H1 (cell line): ENCODE data around the gene SPATS2.

Source experiments
- ATF2 ChIP-seq: IDR thresholded peaks from 2 replicates; pipeline ENCODE4 v1.6.1; 2012; ENCODE audit warnings: low read length, inconsistent platforms
- EGR1 ChIP-seq: IDR thresholded peaks from 2 replicates; pipeline ENCODE4 v1.6.1; 2011; ENCODE audit warnings: low read depth, low read length, borderline replicate concordance
- EZH2 ChIP-seq: fragments of 200-600 bp; sonication (generic); IDR thresholded peaks from 2 replicates; pipeline ENCODE4 v1.7.1; 2012; ENCODE audit warnings: low read depth, mild to moderate bottlenecking, moderate library complexity, low read length, inconsistent platforms; ENCODE audit not compliant: severe bottlenecking
- GABPA ChIP-seq: IDR thresholded peaks from 2 replicates; pipeline ENCODE4 v1.6.1; 2011; ENCODE audit warnings: mild to moderate bottlenecking, low read length, moderate library complexity, borderline replicate concordance; ENCODE audit not compliant: insufficient read depth
- JUN ChIP-seq: IDR thresholded peaks from 2 replicates; pipeline ENCODE4 v1.6.1; 2011; ENCODE audit warnings: low read depth, mild to moderate bottlenecking, improper control_type of control experiment, low read length
- JUND ChIP-seq: IDR thresholded peaks from 2 replicates; pipeline ENCODE4 v1.6.1; 2011; ENCODE audit warnings: mild to moderate bottlenecking, improper control_type of control experiment, low read length
- PHF8 ChIP-seq: fragments of 200-600 bp; sonication (generic); conservative IDR thresholded peaks from 2 replicates; pipeline ENCODE4 v1.7.1; 2012; ENCODE audit warnings: low read depth, mild to moderate bottlenecking, inconsistent platforms, low read length, moderate library complexity
- POLR2A ChIP-seq, 2 experiments: IDR thresholded peaks; 1 replicate in 1 of 2; 2 replicates in 1 of 2; pipeline ENCODE4 v1.6.1; 2011; ENCODE audit warnings: low read depth in 2 of 2, low read length in 2 of 2, mild to moderate bottlenecking in 2 of 2; ENCODE audit errors: control extremely low read depth in 1 of 2
- POLR2AphosphoS5 ChIP-seq: IDR thresholded peaks from 2 replicates; pipeline ENCODE4 v1.6.1; 2011; ENCODE audit warnings: low read depth, low read length
- TCF12 ChIP-seq: IDR thresholded peaks from 2 replicates; pipeline ENCODE4 v1.6.1; 2011; ENCODE audit warnings: low read depth, mild to moderate bottlenecking, low read length
- TEAD4 ChIP-seq: IDR thresholded peaks from 2 replicates; pipeline ENCODE4 v1.6.1; 2012; ENCODE audit warnings: low read depth, low read length, inconsistent platforms, mixed read lengths
- TF ChIP-seq, protein P1 (sequence below), 3 experiments: IDR thresholded peaks; 1 replicate in 2 of 3; 2 replicates in 1 of 3; pipeline versions ENCODE4 v1.5.1 to v1.6.1; 2011; ENCODE audit warnings: low read length in 3 of 3, mild to moderate bottlenecking in 3 of 3, inconsistent platforms in 2 of 3, low read depth in 1 of 3, moderate library complexity in 1 of 3; ENCODE audit not compliant: insufficient read depth in 1 of 3; ENCODE audit errors: control extremely low read depth in 1 of 3

- TF ChIP-seq ATF2: no peak
- TF ChIP-seq EZH2: no peak
- no peak for TF ChIP-seq EGR1
- no peak for TF ChIP-seq TCF12
- TF ChIP-seq POLR2AphosphoS5: no peak
- no peak for TF ChIP-seq TEAD4
- TF ChIP-seq, protein P1, sequence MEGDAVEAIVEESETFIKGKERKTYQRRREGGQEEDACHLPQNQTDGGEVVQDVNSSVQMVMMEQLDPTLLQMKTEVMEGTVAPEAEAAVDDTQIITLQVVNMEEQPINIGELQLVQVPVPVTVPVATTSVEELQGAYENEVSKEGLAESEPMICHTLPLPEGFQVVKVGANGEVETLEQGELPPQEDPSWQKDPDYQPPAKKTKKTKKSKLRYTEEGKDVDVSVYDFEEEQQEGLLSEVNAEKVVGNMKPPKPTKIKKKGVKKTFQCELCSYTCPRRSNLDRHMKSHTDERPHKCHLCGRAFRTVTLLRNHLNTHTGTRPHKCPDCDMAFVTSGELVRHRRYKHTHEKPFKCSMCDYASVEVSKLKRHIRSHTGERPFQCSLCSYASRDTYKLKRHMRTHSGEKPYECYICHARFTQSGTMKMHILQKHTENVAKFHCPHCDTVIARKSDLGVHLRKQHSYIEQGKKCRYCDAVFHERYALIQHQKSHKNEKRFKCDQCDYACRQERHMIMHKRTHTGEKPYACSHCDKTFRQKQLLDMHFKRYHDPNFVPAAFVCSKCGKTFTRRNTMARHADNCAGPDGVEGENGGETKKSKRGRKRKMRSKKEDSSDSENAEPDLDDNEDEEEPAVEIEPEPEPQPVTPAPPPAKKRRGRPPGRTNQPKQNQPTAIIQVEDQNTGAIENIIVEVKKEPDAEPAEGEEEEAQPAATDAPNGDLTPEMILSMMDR (IDR thresholded peaks at IDR 0.05; ENCODE audit: control extremely low read depth in 1 of 3, insufficient read depth in 1 of 3, low read depth in 1 of 3, low read length in 3 of 3): no peak
- TF ChIP-seq POLR2A (IDR thresholded peaks at IDR 0.05; ENCODE audit: control extremely low read depth in 1 of 2, low read depth in 2 of 2, low read length in 2 of 2): no peak
- no peak for TF ChIP-seq GABPA
- TF ChIP-seq JUN: no peak
- TF ChIP-seq PHF8: no peak
- TF ChIP-seq JUND: no peak
Measured at GRCh38 chr12:49334226-49334625, 33.0 kb upstream of the SPATS2 start.
